ENCODE measurements around the gene ANXA6. TPM values are rescaled to one million over a fixed set of nuclear protein-coding genes. Genes with fewer than 3 reads are reported as not detected.
A peak's percentile ranks its signal among the peaks of the same experiment; 100 is the strongest.

Gene ANXA6
- total and polyA plus RNA-seq, 2 of the 4 experiments (the other 2 are of a cell fraction) = 355 to 610 TPM

DNA sequence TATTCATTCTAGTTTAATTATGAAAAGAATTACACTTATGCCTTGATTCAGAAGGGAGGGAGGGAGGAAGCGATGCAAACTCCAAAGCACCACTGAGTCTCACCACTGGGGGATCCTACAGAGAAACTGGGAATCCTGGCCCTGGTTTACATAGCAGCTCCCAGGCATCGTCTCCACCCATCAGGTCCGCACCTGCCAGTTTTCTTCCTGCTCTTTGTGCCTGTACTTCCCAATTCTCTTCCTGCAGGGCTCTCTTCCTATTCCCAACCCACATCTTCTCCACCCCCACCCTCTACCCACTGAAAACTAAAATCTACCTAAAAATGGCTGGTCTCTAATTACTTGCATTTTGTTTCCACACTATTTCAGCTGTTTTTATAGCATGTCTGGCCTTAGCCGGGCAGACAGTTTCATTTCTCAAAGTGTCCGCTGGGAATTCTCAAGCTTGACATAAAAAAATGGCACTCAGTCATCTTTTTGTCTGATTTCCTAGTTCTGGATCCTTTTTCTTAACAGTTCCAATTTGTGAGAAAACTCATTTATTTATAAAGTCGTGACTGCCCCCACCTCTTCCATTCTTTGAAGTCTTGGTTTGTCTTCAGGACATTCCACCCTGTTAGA is 75.2 kb downstream of the ANXA6 start:
- peak overlapping the region; percentile 20 for H2AK5ac ChIP-seq (ENCODE audit: low read depth, low read length)
- H3K4ac ChIP-seq (ENCODE audit: low read depth, low read length) = peak overlapping the region; percentile 37; the same call in 1 of the 2 replicates
- H3K79me1 ChIP-seq (ENCODE audit: low read depth in 1 of 2, low read length in 2 of 2) = peaks cover 20 to 63% of the 10 kb centered on the region in 2 experiments; a peak in 3 of 4 replicates
- peak overlapping the region; percentile 8; the same call in 1 of the 2 replicates for H3K14ac ChIP-seq (replicated peaks; ENCODE audit: low read depth, low read length)
- no peak overlapping the region for H2BK120ac ChIP-seq (ENCODE audit: low read depth, low read length)
- dilution Hi-C loops (cut with HindIII; ENCODE audit: low sequenced_read_pairs, unreplicated experiment) = no loop called here
- peak overlapping the region; percentile 14; the same call in 1 of the 2 replicates for H2BK20ac ChIP-seq (ENCODE audit: low read depth, low read length)
- TF ChIP-seq NFE2L2 (IDR thresholded peaks at IDR 0.05; ENCODE audit: low read depth, low read length) (no peak), MAZ (IDR thresholded peaks at IDR 0.05; ENCODE audit: borderline replicate concordance, low read depth, low read length) (peak; percentile 44; the same call in 1 of the 2 replicates), CHD1 (IDR thresholded peaks at IDR 0.05; ENCODE audit: low read depth, low read length) (no peak), RAD21 (IDR thresholded peaks at IDR 0.05; ENCODE audit: low read length) (peak; percentile 26), BHLHE40 (IDR thresholded peaks at IDR 0.05; ENCODE audit: low read depth, low read length) (no peak), MXI1 (IDR thresholded peaks at IDR 0.05; ENCODE audit: borderline replicate concordance, low read depth, low read length) (no peak)
- TF ChIP-seq, protein P1, sequence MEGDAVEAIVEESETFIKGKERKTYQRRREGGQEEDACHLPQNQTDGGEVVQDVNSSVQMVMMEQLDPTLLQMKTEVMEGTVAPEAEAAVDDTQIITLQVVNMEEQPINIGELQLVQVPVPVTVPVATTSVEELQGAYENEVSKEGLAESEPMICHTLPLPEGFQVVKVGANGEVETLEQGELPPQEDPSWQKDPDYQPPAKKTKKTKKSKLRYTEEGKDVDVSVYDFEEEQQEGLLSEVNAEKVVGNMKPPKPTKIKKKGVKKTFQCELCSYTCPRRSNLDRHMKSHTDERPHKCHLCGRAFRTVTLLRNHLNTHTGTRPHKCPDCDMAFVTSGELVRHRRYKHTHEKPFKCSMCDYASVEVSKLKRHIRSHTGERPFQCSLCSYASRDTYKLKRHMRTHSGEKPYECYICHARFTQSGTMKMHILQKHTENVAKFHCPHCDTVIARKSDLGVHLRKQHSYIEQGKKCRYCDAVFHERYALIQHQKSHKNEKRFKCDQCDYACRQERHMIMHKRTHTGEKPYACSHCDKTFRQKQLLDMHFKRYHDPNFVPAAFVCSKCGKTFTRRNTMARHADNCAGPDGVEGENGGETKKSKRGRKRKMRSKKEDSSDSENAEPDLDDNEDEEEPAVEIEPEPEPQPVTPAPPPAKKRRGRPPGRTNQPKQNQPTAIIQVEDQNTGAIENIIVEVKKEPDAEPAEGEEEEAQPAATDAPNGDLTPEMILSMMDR (conservative IDR thresholded peaks at IDR 0.05; ENCODE audit: low read depth, low read length) = peak; percentile 36
- no peak overlapping the region; the same call in 1 of the 2 replicates for H4K91ac ChIP-seq (ENCODE audit: insufficient read depth, low read depth, low read length)
- no peak overlapping the region for H2AK9ac ChIP-seq (replicated peaks; ENCODE audit: low read depth, low read length, poor library complexity)
- no peaks in the 10 kb centered on the region for H3K27me3 ChIP-seq (ENCODE audit: control insufficient read depth, insufficient read depth, low read length)
- ChIA-PET POLR2A (ENCODE audit: unreplicated experiment) (interaction anchor here (1.5 kb wide), 1 partner anchor 8 kb away, joined by 5 read pairs; no protein-coding TSS in a partner anchor), CTCF (interaction anchor here (0.8 to 1.6 kb wide), 2 partner anchors 31 to 33 kb away, joined by 3 to 7 read pairs; no protein-coding TSS in a partner anchor)
- no peak overlapping the region for H2AFZ ChIP-seq (replicated peaks; ENCODE audit: low read length, poor library complexity)
- no peak overlapping the region for H2BK15ac ChIP-seq (ENCODE audit: low read depth, low read length)
- H3K23ac ChIP-seq (ENCODE audit: low read depth, low read length) = 0 out of 2 replicates have a peak overlapping the region, but pooled peaks have one; percentile 0
- no peak overlapping the region for H3K27ac ChIP-seq (ENCODE audit: insufficient read depth, low read length)
- H4K20me1 ChIP-seq (ENCODE audit: insufficient read depth, low read length) = peaks cover 25% of the 10 kb centered on the region
- H2BK5ac ChIP-seq (ENCODE audit: low read depth, low read length, poor library complexity, severe bottlenecking) = peak overlapping the region; percentile 95
- ATAC-seq (ENCODE audit: low read depth) (no peak), DNase-seq (peak; percentile 37)
- in situ Hi-C loops (cut with MboI; ENCODE audit: low sequenced_read_pairs) = no loop called here
- peaks cover 18% of the 10 kb centered on the region for H3K4me1 ChIP-seq (ENCODE audit: control insufficient read depth, insufficient read depth, low read length)
- H3K56ac ChIP-seq (ENCODE audit: extremely low read depth, insufficient read depth, low read length) = no peak overlapping the region
- H3K4me3 ChIP-seq (ENCODE audit: insufficient read depth, low read depth, low read length) = no peak overlapping the region
- peak overlapping the region in 1 of 2 experiments; percentile 35; a peak in 2 of 4 replicates for H4K8ac ChIP-seq (ENCODE audit: low read depth in 2 of 2, low read length in 2 of 2)
- BruUV-seq (replicated peaks) = no TSS peak
- H3K9me3 ChIP-seq (ENCODE audit: control insufficient read depth, insufficient read depth, low read length) = no peaks in the 10 kb centered on the region
- peak overlapping the region; percentile 99 for H3K4me2 ChIP-seq (ENCODE audit: low read depth, low read length)
- H3K9me1 ChIP-seq (ENCODE audit: insufficient read depth, low read length) = peaks cover 29% of the 10 kb centered on the region
- intact Hi-C loops (cut with micrococcal nuclease) = no loop called here
- H3K18ac ChIP-seq (ENCODE audit: low read depth, low read length) = no peak overlapping the region
- H3K9ac ChIP-seq (ENCODE audit: low read depth, low read length) = peak overlapping the region; percentile 96; the same call in 1 of the 2 replicates
- peaks cover 5% of the 10 kb centered on the region for H3K36me3 ChIP-seq (ENCODE audit: control insufficient read depth, insufficient read depth, low read length)
- 90% methylated on average over 2 of the region's 6 CpGs; no CpG with 5 or more reads in 1 of the 2 experiments for whole genome bisulfite sequencing, 2 experiments (ENCODE audit: extremely low coverage in 2 of 2, insufficient read length in 1 of 2)
- 0 out of 2 replicates have a peak overlapping the region, but pooled peaks have one; percentile 28 for H4K5ac ChIP-seq (ENCODE audit: low read depth, low read length)

All from IMR-90 (cell line).